HG03139 (cell line): Measurements from ENCODE around the gene RELN.

ENCODE experiments used
- ATAC-seq: cut with Tn5 transposase; IDR thresholded peaks from one replicate; pipeline ENCODE4 v1.9.1; 2021; ENCODE audit not compliant: unreplicated experiment

Gene RELN

DNA sequence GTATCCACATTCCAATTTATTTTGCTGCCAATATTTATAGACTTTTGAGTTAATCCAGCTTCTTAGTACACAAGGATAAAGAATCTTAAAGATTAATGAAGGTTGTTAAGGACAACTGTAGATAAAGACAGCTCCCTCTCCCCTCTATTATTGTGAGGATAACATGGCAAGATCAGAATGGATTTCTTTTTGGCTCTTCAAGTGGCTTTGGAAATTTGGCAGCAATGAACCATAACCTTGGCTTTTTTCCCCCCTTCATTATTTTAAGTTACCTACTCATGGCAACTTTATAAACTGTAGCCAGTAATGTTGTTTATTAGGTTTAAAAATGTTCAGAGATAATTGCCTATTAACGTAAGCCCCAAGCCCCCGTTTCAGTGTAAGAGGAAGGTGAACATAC, 412.4 kb downstream of the RELN start:
- no peak for ATAC-seq

DNA sequence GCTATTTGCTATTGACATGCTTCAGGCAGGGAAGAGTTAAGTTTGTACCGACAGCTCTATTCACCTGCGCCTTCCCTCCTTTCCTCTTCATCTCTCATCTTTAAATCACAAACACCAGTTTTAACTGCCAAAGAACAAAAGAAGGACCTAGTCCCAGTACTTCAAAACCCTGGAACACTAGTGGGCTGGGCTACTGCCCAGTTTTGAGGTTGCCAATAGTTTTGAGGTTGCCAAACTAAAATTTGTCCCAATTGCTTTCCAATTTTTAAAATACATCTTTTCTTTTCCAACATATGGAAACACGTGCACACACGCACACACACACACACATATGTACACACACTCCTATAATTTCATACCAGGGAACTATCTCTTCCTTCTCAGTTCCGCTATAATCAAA, 412.8 kb downstream of the RELN start:
- ATAC-seq = no peak

DNA sequence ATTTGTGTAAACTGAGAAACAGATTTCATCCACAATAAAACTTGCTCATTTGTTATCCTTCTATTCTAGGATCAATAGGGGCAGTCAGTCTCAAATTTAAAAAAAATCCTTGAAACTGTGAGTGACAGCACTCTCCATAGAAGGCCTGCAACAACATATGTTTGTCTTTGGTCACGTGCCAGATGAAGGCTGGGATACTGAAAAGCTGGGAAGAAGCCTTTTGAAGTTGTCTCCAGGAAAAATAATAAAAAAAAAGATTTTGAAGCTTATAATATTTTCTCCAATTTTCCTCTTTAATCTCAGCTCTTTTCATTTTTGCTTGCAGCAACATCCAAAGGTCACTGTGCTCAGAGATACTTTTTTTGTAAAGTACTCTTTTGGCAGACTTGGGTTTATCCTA, 414.9 kb downstream of the RELN start:
- no peak for ATAC-seq

DNA sequence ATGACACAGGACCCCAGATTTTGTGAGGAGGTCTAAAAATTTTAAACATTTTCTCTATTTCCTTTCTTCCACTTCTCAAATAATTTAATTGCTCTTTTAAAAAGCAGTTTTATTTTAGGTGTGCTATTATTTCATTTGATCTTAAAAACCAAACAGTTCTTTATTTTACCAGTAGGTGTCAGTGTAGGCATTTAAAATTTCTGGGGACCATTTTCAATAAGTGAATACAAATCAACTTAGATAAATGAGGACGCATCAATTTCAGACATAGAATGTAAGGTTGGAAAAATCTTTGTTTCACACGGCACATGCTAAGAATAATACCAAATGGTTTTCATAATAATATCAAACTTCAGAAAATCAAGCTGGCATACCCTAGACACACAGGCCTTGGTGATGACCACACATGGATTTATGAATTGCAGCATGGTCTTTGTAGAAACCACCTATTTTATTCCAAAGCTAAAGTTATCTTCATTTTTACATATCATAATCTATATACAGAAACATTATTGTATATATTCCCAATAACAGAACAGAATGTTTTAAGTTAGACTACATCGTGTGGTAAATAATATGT, 415.9 kb downstream of the RELN start:
- no peak for ATAC-seq

DNA sequence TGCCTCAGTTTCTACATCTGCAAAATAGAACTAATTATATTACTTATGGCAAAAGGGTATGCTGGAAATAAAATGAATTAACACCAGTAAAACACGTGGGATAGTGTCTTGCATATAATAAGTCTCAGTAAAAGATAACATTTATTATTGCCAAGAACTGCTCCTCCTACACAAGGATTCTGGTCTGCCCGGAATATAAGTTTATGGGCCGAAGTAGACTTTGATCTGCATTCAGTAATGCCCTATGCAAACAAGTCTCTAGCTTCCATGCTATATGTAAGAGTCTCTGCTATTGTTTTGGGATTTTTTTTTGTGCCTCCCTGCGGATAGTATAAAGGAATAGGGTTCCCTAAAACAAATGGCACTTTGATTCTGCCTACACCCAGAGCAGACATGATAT, 417.9 kb downstream of the RELN start:
- no peak for ATAC-seq

DNA sequence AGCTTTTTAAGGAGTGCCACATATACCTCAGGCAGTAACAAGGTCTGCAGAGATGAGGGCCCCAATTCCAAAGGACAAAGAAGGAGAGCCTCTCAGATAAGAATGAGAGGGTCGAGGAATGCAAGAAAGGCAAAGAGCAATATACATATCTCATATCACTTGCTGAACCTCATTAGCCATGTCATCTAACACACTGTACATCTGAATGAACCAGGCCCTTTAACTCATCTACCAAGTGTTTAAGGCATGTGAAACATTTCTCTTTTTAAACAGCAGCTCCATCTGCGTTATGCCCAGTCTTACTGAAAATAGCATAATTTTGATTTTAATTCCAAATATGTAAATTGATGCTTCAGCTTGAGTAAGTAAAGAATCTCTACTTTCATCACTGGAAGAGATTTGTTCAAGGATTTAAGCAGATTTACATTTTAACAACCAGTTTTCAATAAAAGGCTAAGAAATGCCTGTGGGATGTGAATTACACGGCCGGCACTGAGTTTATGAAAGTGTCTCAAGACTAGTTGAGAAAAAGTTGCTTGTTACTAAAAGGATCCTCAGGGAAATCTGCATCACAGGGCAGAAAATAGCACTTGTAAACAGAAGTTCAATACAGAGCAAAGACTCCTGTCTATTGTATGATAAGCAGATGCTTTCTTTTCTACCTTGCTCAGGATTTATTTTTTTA, 419.7 kb downstream of the RELN start:
- no peak for ATAC-seq

DNA sequence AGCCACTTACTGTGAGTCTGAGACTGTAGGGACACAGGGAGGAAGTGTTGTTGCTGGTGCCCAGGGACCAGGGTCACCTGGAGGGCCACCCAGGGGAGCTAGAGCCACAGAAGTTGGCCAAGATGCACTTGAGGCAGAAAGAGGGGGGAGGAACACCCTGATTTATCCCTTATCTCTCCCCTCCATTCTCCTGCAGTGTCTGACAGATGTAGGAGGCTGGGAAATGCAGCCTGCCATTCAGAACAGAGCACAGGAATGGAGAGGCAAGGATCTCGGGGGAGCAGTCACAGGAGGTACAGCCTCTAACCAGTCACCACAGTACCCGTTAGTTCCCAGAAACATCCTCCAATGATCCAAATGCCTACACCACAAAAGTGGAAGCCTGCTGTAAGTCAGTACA, 425.0 kb downstream of the RELN start:
- no peak for ATAC-seq

DNA sequence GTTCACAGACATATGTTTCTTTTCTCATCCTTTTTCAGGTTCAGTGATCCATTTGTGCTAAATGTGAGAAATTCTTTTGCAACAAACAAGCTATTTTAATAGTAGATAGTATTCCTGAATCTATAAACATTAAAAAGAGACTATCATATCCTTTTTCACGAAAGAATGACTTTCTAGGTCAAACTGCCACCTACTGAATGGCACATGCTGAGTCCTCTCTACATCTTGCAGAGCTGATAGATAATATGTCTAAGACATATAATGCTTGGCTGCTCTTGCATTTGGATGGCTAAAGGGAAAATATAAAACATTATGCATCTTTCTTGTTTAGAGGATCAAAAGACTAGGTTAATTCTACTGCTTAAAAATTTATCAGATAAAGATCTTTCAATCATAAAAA, 429.3 kb downstream of the RELN start:
- no peak for ATAC-seq

DNA sequence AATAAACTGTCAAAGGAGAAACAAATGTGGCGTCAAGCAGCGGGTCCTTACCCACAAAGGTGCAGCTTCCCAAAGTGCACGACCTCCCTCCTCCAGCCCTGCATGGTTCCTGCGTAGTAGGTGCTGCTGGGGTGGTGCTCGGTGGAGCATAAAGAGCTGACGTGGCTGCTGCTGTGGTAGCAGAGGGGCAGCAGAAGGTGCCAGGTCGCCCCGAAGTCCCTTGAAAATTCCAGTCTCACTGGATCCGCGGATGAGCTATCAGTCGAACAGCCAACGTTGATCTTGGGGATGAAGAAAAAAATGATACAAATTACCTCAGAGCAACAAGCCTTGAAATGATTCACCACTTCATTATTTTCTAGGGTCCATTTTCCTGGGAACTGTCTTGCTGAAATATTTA, 438.4 kb downstream of the RELN start:
- ATAC-seq = no peak

DNA sequence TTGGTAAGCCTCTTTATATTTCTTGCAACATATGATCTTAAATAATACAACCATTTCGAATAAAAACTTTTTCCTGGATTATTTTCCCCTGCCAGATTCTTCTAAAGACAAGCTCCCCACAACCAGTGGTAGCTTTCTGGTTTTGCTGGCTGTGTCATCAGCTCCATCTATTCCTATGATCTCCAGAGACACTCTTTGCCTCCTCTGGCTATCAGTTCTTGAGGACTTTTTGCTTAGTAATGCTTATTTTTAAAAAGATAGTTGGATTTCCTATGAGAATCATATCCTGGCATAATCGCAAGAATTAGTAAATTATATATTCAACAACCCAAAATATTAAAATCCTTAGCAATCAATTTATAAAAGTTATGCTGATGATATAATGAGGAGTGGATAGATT, 439.7 kb downstream of the RELN start:
- ATAC-seq = no peak

DNA sequence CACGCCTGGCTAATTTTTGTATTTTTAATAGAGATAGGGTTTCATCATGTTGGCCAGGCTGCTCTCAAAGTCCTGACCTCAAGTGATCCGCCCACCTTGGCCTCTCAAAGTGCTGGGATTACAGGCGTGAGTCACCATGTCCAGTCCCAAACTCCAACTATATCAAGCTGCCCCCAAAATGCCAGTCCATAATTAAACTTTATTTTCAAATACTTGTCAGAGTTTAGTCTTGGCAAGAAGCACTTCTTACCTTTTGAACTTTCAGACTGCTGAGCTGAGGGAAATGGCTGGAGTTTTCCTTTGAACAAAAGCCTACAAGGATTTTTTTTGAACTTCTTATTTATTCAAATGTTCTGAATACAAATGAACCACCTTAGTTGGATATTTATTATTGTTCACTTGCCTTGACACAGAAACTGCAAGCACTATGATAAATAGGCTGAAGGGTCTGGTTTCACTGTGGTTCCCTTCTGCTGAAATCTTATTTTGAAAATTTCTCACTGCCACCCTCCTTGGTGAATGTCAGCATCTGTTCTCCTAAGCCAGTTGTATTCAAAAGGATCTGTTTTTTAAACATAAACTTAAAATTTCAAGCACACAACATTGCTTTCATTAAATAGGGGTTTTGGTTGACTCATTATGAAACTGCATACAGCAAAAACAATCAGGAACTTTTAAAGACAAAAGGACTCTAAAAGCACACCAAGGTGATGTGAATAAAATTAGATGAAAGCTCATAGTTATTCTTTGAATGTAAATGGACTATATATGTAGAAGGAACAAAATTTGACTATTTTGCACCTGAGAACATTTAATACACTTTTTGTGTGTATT, 441.8 kb downstream of the RELN start:
- ATAC-seq = no peak

DNA sequence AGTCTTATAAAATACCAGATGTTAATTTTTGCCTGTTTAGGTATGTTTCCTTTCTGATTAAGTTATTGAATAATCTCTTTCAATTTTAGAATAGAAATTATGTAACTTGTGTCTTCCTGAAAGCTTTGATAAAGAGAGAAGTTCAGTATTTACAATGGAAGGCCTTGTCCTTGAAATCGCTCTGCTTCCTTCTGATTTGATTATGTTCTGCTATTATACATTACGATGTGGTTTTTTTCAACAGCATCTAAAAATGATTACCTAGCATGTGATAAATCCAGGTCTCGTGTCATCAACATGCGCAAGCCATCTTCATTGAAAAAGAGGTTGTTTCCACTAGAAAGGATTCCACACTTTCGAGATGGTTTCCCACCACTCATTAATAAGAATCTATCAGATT, 447.0 kb downstream of the RELN start:
- no peak for ATAC-seq

DNA sequence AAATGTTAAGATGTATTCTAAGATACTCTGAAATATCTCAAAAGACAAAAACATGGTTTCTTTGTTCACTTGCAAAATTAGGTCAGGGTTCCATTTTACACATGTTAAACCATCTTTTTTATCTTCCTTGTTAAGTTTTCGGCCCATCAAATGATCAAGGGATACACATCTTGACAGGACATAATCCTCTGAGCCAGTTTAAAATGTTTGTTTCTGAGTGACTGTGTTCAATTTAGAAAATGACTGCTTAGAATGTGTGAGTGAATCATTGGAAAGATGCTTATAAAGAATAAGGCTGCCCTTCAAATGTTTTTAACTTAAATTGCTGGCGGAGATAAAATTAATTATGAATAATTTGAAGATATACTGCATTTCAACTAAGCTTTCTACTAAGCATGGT, 447.5 kb downstream of the RELN start:
- no peak for ATAC-seq

DNA sequence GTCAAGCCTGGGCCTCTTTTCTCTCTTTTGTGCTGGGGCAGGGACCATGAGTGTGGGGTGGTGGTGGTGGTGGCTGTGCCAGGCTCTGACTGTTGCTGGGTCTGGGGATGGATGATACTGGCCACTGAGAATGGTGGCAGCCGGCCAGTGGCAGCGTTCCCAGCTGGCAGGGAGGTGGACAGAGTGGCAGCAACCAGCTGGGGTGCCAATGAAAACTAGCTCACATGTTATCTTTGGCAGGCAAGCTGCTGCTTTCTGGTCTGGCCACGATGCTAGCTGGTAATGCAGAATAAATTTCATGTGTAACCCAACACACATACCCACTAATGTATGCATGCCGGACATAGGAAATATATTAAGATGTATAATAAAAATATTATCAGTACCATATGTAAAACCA, 448.4 kb downstream of the RELN start:
- ATAC-seq = no peak

DNA sequence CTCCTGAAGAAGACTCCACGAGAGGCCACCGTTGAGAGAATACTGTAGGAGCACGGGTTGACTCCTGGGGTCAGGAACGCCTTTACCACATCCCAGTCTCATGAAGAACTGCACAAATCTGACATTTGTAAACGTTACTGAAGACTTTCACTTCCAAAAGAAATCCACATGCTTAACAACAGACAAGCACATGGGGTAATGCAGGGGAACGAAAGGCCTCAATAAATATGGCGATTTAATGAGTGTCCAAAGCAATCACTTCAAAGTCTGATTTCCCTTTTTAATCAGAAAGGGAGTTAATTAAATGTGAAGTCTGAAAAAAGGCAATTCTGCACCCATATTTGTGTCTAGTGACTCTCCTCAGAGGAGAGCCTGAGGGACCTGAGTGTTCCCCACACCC, 449.1 kb downstream of the RELN start:
- ATAC-seq = no peak

DNA sequence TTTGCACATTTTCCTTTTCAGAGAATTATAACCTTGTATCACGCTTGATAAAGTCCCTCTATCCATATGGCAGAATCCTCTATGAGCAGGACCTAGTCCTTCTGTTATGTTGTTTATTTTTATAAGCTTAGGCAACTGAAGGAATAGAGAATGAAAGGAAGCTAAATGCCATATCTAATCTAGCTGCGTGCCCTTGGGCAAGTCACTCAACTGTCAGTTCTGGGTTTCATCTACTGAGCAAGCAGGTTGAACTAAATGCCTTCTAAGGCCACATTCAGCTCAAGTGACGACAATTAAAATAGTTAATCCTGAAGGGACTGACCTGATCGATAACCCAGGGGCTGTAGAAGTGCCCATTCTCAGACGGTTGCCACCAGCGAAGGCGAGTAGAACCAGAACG, 449.6 kb downstream of the RELN start:
- no peak for ATAC-seq

DNA sequence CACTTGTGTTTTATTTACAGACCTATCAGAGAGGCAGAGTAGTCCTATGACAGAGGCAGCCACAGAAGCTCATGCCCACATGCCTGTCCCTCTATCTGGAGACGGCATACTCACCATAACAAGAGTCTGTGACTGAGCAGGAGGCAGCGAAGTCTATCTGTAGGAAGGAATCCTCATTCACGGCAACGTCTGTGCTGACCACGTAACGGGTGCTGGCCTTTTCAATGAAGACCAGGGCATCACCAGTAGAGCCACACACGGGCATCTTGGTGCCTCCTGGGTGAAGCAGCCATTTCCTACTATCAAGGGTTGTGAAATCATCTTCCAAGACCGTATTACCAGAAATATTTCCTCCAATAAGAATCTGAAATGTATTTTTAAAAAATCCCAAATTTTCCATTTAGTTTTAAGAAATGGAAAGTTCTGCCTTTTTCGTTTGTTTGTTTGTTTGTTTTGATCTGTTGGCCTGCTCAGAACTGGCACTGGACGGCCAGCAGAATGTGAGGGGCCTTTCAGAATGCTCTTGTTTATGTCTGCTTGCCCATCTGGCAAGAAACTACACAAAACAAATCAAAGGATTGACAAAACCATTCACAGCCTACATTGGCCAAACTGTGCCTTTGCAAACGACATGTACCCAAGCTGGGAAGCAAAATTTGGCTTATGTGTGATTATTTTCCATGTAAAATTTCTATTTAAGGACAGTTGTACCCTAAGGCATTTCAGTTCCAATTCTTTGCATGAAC, 450.3 kb downstream of the RELN start:
- ATAC-seq = no peak

DNA sequence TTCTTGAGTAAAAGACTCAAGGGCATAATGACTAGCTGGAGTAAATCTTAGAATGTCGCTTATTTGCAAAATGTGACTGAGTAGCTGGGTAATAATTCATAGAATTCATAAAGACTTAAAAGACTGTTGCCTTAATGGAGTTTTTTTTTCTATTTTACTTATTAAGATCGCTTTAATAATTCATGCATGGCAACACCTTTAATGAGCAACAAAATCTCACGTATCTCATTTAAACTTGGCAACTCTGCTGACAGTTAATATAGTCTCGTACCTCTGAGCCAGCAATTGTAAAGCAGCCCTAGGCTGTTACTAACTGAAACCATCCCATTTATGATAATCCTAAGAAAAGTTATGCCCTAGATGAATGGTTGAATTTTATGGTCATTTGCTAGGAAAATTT, 455.7 kb downstream of the RELN start:
- no peak for ATAC-seq

DNA sequence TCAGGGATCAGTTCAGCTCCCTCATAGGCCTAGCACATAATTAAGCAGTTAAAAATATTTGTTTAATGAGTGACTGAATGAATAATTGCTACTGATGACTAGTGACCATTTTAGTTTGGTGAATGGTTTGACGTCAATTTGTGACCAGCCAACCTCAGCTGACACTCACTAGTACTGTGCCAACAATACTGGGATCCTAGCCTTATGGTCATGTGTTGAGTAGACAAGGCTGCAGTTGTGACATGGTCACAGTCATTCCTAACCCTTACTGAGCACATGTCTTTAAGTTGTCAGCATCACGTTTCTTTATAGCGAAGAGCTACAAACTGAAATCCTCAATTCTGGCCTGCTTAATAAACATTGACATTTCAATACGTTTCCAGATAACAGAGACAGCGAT, 456.5 kb downstream of the RELN start:
- ATAC-seq = no peak

DNA sequence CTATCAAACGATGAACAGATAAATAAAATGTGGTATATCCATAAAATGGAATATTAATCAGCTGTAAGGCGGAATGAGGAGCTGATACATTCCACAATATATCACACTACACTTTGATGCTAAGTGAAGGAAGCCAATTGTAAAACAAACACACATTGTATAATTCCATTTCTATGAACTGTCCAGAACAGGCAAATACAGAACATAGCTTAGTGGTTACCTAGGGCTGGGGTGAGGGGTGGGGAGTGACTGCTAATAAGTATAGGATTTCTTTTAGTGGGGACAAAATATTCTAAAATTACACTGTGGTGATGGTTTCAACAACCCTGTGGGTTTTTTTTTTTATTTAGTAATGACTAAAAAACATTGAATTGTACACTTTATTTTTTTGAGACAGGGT, 461.3 kb downstream of the RELN start:
- ATAC-seq = no peak

DNA sequence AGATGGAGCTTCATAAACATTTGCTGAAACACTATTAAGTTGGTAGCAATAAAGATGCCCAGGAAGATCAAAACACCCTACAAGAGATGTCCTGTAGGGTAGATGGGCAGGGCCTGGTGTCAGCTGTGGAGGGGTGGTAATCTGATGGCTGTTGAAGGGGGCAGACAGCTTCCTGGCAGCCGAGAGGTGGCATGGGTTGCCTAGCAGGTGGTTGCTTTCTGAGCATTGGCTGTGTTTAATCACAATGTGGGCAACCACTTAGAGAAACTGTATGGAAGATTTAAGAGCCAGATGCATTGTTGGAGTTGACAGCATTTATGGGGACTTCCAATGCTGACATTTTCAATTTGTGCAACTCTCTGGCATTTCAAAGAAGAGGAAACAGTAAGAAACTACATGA, 463.5 kb downstream of the RELN start:
- no peak for ATAC-seq
